Hepatocyte (in vitro differentiated cells): ENCODE measurements around the gene SGF29. TPM values are rescaled to one million over a fixed set of nuclear protein-coding genes. Genes with fewer than 3 reads are reported as not detected.
"Not testable (repeated sequence)": the region's sequence is repeated elsewhere in the genome, so short reads cannot be mapped to it uniquely, and the experiment has no call there.

ENCODE experiments used
- DNase-seq: peaks from one replicate; pipeline ENCODE4 v3.0.0-alpha.2; 2016; ENCODE audit warnings: low spot score
- H2AFZ ChIP-seq: fragments of 200-600 bp; sonication (generic); 2 replicates; pipeline ENCODE4 v1.6.0; 2016; ENCODE audit warnings: antibody characterized with exemption, mild to moderate bottlenecking
- H3K27ac ChIP-seq: fragments of 200-600 bp; sonication (generic); 2 replicates; pipeline ENCODE4 v1.5.1; 2016; ENCODE audit warnings: mild to moderate bottlenecking
- H3K27me3 ChIP-seq: fragments of 200-600 bp; sonication (generic); 2 replicates; pipeline ENCODE4 v1.6.1; 2016
- H3K36me3 ChIP-seq: fragments of 200-600 bp; sonication (generic); replicated peaks from 2 replicates; pipeline ENCODE4 v1.5.1; 2016; ENCODE audit warnings: low read depth; ENCODE audit not compliant: insufficient read depth
- H3K4me1 ChIP-seq: fragments of 200-600 bp; sonication (generic); 2 replicates; pipeline ENCODE4 v1.5.1; 2016; ENCODE audit warnings: mild to moderate bottlenecking, moderate library complexity; ENCODE audit not compliant: insufficient read depth
- H3K4me2 ChIP-seq: fragments of 200-600 bp; sonication (generic); 2 replicates; pipeline ENCODE4 v1.6.0; 2016
- H3K4me3 ChIP-seq: fragments of 200-600 bp; sonication (generic); 2 replicates; pipeline ENCODE4 v1.5.1; 2016; ENCODE audit warnings: mild to moderate bottlenecking
- H3K79me2 ChIP-seq: fragments of 200-600 bp; sonication (generic); 2 replicates; pipeline ENCODE4 v1.6.0; 2017; ENCODE audit warnings: mild to moderate bottlenecking
- H3K9me2 ChIP-seq: fragments of 200-600 bp; sonication (generic); replicated peaks from 2 replicates; pipeline ENCODE4 v1.6.0; 2017; ENCODE audit warnings: mild to moderate bottlenecking; ENCODE audit not compliant: insufficient read depth
- H3K9me3 ChIP-seq: fragments of 200-600 bp; sonication (generic); 2 replicates; pipeline ENCODE4 v1.5.1; 2016; ENCODE audit warnings: low read depth, mild to moderate bottlenecking
- H4K20me1 ChIP-seq: fragments of 200-600 bp; sonication (generic); 2 replicates; pipeline ENCODE4 v1.6.0; 2016; ENCODE audit warnings: mild to moderate bottlenecking; ENCODE audit not compliant: insufficient read depth, poor library complexity, severe bottlenecking
- EZH2 ChIP-seq: fragments of 200-600 bp; sonication (generic); IDR thresholded peaks from 2 replicates; pipeline ENCODE4 v1.6.1; 2016; ENCODE audit warnings: antibody characterized with exemption, mild to moderate bottlenecking, borderline replicate concordance
- EZH2phosphoT487 ChIP-seq: fragments of 200-600 bp; sonication (generic); IDR thresholded peaks from one replicate; pipeline ENCODE4 v1.6.1; 2018; ENCODE audit warnings: antibody characterized with exemption, mild to moderate bottlenecking, low read depth, moderate library complexity; ENCODE audit not compliant: unreplicated experiment, severe bottlenecking
- WGBS: methylation state at CpG from one replicate; pipeline ENCODE4 v1.1.6; 2016; ENCODE audit warnings: low lambda C conversion rate; ENCODE audit errors: missing lambda C conversion rate; 5-methylcytosine and 5-hydroxymethylcytosine counted together
- polyA plus RNA-seq: library from polyadenylated mRNA; unstranded; fragments of >200 nt; fragmentation: Nextera tagmentation; extraction: Ambion mirVana; gene quantifications from 2 replicates; pipeline ENCODE4 v1.2.1, GENCODE V29; 2016
- total RNA-seq: library from RNA; depleted of rRNA; stranded (reverse); fragments of >200 nt; gene quantifications from 2 replicates; pipeline ENCODE4 v1.2.3, GENCODE V29; 2014
- TF ChIP-seq, protein P1 (sequence below): fragments of 200-600 bp; sonication (generic); IDR thresholded peaks from 2 replicates; pipeline ENCODE4 v1.5.1; 2016; ENCODE audit warnings: antibody characterized with exemption, mild to moderate bottlenecking; ENCODE audit not compliant: poor library complexity

The SGF29 gene
- total and polyA plus RNA-seq, 2 experiments from 2014 or later, result 12.7 to 14.1 TPM

DNA sequence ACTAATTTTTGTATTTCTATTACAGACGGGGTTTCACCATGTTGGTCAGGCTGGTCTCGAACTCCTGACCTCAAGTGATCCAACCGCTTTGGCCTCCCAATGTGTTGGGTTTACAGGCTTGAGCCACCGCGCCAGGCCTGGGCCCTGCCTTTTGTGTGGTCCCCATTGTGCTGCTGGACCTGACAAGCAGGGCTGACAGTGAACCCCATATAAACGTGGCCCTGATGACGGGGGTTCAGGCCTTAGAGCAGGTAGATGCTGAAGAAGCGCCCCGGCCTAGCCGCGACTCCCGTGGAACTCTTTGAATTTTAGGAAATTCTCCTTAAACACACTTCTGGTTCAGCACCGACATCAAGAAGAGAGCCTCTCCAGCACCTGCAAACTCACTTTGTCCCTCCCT lies 47.9 kb downstream of the SGF29 start:
- H3K9me2 ChIP-seq, H3K27ac ChIP-seq, H4K20me1 ChIP-seq, H2AFZ ChIP-seq, DNase-seq, H3K79me2 ChIP-seq, H3K36me3 ChIP-seq, H3K4me2 ChIP-seq, H3K9me3 ChIP-seq, H3K27me3 ChIP-seq, H3K4me1 ChIP-seq, H3K4me3 ChIP-seq: not testable (repeated sequence)
- 92% methylated on average over 13 of the region's 13 CpGs for WGBS

GRCh38 chr16:28602062-28602461 lies 48.3 kb downstream of the SGF29 start:
- H3K9me2 ChIP-seq, H3K9me3 ChIP-seq: not testable (repeated sequence)

DNA sequence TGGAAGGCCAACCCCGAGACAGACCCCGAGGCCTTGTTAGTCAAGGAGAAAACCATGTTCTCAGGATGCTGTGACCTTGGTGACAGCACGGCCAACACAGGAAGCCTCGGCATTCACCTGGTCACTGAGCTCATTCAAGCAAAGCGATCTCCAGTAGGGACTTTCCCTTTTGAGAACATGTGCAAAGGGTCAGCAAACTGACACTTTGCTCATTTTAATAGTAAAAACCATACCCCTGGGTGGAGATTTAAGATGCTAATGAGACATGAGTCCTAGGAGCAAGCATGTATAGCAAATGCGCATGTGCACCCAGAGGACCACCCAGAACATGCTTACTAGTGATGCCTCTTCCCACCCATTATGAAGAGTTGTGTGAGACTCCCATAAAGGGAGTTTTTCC lies 48.8 kb downstream of the SGF29 start:
- Histone ChIP-seq H3K36me3 (no peaks in the 10 kb centered on the region), H3K4me1 (no peaks in the 10 kb centered on the region), H2AFZ (no peak overlapping the region), H3K27ac (no peak overlapping the region), H4K20me1 (no peaks in the 10 kb centered on the region), H3K27me3 (no peaks in the 10 kb centered on the region), H3K4me2 (no peak overlapping the region), H3K4me3 (no peak overlapping the region), H3K79me2 (no peaks in the 10 kb centered on the region), H3K9me3 (no peaks in the 10 kb centered on the region), H3K9me2 (no peaks in the 10 kb centered on the region)
- WGBS, result 71% methylated on average over 6 of the region's 6 CpGs
- DNase-seq, result no peak
- TF ChIP-seq EZH2phosphoT487 (no peak), EZH2 (no peak)
- TF ChIP-seq, protein P1, sequence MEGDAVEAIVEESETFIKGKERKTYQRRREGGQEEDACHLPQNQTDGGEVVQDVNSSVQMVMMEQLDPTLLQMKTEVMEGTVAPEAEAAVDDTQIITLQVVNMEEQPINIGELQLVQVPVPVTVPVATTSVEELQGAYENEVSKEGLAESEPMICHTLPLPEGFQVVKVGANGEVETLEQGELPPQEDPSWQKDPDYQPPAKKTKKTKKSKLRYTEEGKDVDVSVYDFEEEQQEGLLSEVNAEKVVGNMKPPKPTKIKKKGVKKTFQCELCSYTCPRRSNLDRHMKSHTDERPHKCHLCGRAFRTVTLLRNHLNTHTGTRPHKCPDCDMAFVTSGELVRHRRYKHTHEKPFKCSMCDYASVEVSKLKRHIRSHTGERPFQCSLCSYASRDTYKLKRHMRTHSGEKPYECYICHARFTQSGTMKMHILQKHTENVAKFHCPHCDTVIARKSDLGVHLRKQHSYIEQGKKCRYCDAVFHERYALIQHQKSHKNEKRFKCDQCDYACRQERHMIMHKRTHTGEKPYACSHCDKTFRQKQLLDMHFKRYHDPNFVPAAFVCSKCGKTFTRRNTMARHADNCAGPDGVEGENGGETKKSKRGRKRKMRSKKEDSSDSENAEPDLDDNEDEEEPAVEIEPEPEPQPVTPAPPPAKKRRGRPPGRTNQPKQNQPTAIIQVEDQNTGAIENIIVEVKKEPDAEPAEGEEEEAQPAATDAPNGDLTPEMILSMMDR, result no peak

More at GRCh38 chr16:28602062-28602461, 48.3 kb downstream of the SGF29 start:
- not testable (repeated sequence) for H3K4me1 ChIP-seq, H3K4me2 ChIP-seq, H4K20me1 ChIP-seq, H2AFZ ChIP-seq, DNase-seq, H3K27ac ChIP-seq, H3K27me3 ChIP-seq, H3K4me3 ChIP-seq, H3K36me3 ChIP-seq, H3K79me2 ChIP-seq
- 90% methylated on average over 5 of the region's 10 CpGs for WGBS

GRCh38 chr16:28603381-28604185 lies 49.9 kb downstream of the SGF29 start:
- Histone ChIP-seq H3K9me2 (no peaks in the 10 kb centered on the region), H3K9me3 (no peaks in the 10 kb centered on the region), H3K4me3 (no peak overlapping the region), H2AFZ (no peak overlapping the region), H3K36me3 (no peaks in the 10 kb centered on the region), H3K79me2 (no peaks in the 10 kb centered on the region), H4K20me1 (no peaks in the 10 kb centered on the region), H3K4me1 (no peaks in the 10 kb centered on the region), H3K27me3 (no peaks in the 10 kb centered on the region), H3K27ac (no peak overlapping the region), H3K4me2 (no peak overlapping the region)
- TF ChIP-seq EZH2phosphoT487, result no peak
- TF ChIP-seq, protein P1, result no peak
- TF ChIP-seq EZH2, result no peak
- 91% methylated on average over 11 of the region's 11 CpGs for WGBS
- no peak for DNase-seq
